Breast epithelium (tissue), 3 donors: ENCODE data around the gene AGO3.

Experiments
- POLR2A ChIP-seq: fragments of 450-650 bp; IDR thresholded peaks from one replicate; pipeline ENCODE4 v1.6.1; 2016; ENCODE audit warnings: antibody characterized with exemption, mild to moderate bottlenecking, moderate library complexity
- POLR2AphosphoS5 ChIP-seq, 3 donors: sonication (generic); formaldehyde crosslinking; IDR thresholded peaks; one replicate each; pipeline ENCODE4 v1.6.1; 2017; ENCODE audit warnings: antibody characterized with exemption in 3 of 3
- TF ChIP-seq, protein P1 (sequence below), 3 donors: fragments of 450-650 bp; IDR thresholded peaks; one replicate each; pipeline ENCODE4 v1.5.1; 2016 to 2017; ENCODE audit warnings: antibody characterized with exemption in 3 of 3, mild to moderate bottlenecking in 3 of 3, moderate library complexity in 3 of 3

DNA sequence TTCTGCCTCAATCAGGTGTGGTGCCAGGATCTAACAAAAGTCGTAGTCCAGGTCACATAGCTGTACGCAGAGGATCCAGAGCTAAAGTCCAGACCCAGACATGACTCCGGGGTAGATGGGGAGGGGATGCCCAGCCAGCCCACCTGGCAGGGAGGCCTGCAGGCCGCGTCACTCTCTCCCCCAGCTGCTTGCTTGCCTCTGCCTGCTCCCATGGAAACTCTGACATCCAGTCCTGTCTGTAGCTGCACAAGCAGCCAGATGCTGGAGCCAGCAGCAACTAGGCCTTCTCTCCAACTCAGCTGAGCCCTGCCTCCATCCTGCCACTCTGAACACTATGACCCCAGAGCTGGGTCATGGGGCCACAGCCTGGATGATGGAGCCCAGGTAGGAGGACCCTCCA lies 186.0 kb downstream of the AGO3 start:
- TF ChIP-seq POLR2A: no peak
- TF ChIP-seq, protein P1, sequence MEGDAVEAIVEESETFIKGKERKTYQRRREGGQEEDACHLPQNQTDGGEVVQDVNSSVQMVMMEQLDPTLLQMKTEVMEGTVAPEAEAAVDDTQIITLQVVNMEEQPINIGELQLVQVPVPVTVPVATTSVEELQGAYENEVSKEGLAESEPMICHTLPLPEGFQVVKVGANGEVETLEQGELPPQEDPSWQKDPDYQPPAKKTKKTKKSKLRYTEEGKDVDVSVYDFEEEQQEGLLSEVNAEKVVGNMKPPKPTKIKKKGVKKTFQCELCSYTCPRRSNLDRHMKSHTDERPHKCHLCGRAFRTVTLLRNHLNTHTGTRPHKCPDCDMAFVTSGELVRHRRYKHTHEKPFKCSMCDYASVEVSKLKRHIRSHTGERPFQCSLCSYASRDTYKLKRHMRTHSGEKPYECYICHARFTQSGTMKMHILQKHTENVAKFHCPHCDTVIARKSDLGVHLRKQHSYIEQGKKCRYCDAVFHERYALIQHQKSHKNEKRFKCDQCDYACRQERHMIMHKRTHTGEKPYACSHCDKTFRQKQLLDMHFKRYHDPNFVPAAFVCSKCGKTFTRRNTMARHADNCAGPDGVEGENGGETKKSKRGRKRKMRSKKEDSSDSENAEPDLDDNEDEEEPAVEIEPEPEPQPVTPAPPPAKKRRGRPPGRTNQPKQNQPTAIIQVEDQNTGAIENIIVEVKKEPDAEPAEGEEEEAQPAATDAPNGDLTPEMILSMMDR (IDR thresholded peaks at IDR 0.05): no peak
- TF ChIP-seq POLR2AphosphoS5 (IDR thresholded peaks at IDR 0.05): no peak
